Panc1 (cell line): Measurements from ENCODE around the gene TFE3. TPM values are rescaled to one million over a fixed set of nuclear protein-coding genes. Genes with fewer than 3 reads are reported as not detected.

Source experiments
- ATAC-seq: fragments of 200-7000 bp; cut with Tn5 transposase; 2 replicates; pipeline ENCODE4 v1.9.1; 2020; ENCODE audit warnings: mild to moderate bottlenecking, moderate library complexity
- BruUV-seq: library from RNA; stranded (reverse); fragments of 400-500 nt; replicated peaks from 2 replicates; lab custom pipeline; 2021; lab: Mats Ljungman, UMichigan
- CTCF ChIA-PET: fragments of 300-600 bp; sonication (Branson Sonifier 250); formaldehyde crosslinking; loops from one replicate; lab custom pipeline; 2022; ENCODE audit warnings: antibody characterized with exemption; lab: Charles Lee
- POLR2A ChIA-PET: fragments of 300-600 bp; sonication (Branson Sonifier 250); formaldehyde crosslinking; loops from one replicate; lab custom pipeline; 2022; ENCODE audit warnings: antibody characterized with exemption; lab: Charles Lee
- DNase-seq: peaks from one replicate; pipeline ENCODE4 v3.0.0-alpha.2; 2010; ENCODE audit warnings: low read depth, low spot score
- H3K27ac ChIP-seq: 2 replicates; pipeline ENCODE4 v1.5.1; 2011; ENCODE audit warnings: mild to moderate bottlenecking, low read length, inconsistent platforms
- H3K27me3 ChIP-seq: fragments of 200-500 bp; sonication (Bioruptor generic); 2 replicates; pipeline ENCODE4 v1.6.0; 2014; ENCODE audit warnings: low read length, inconsistent platforms; ENCODE audit not compliant: control insufficient read depth, insufficient read depth
- H3K36me3 ChIP-seq: fragments of 200-500 bp; sonication (Bioruptor generic); 2 replicates; pipeline ENCODE4 v1.5.1; 2014; ENCODE audit warnings: inconsistent platforms, mild to moderate bottlenecking, low read length, moderate library complexity; ENCODE audit not compliant: control insufficient read depth, insufficient read depth
- H3K4me1 ChIP-seq: 2 replicates; pipeline ENCODE4 v1.5.1; 2011; ENCODE audit warnings: inconsistent platforms, mild to moderate bottlenecking, low read length, moderate library complexity; ENCODE audit not compliant: control insufficient read depth, insufficient read depth
- H3K4me3 ChIP-seq, 2 experiments: 2 replicates each; pipeline ENCODE4 v1.5.1; 2011 to 2012; ENCODE audit warnings: low read depth in 2 of 2, low read length in 2 of 2, mild to moderate bottlenecking in 2 of 2, inconsistent platforms in 1 of 2, moderate library complexity in 1 of 2
- H3K9me3 ChIP-seq: fragments of 200-500 bp; sonication (Bioruptor generic); 2 replicates; pipeline ENCODE4 v1.5.1; 2014; ENCODE audit warnings: low read depth, mild to moderate bottlenecking, inconsistent platforms, low read length, moderate library complexity; ENCODE audit not compliant: control insufficient read depth, insufficient read depth
- CTCF ChIP-seq: fragments of 450-650 bp; IDR thresholded peaks from 2 replicates; pipeline ENCODE4 v1.5.1; 2017; ENCODE audit warnings: mild to moderate bottlenecking
- POLR2AphosphoS5 ChIP-seq: IDR thresholded peaks from 2 replicates; pipeline ENCODE4 v1.6.1; 2012; ENCODE audit warnings: mild to moderate bottlenecking, low read depth, low read length, moderate library complexity
- REST ChIP-seq, 2 experiments: IDR thresholded peaks; 2 replicates each; pipeline ENCODE4 v1.6.1; 2011 to 2012; ENCODE audit warnings: low read depth in 2 of 2, control low read depth in 1 of 2, low read length in 1 of 2, mild to moderate bottlenecking in 1 of 2, moderate library complexity in 1 of 2; ENCODE audit not compliant: insufficient read depth in 1 of 2
- TCF7L2 ChIP-seq: IDR thresholded peaks from 2 replicates; pipeline ENCODE4 v1.6.1; 2011; ENCODE audit warnings: mild to moderate bottlenecking, low read depth, low read length, inconsistent platforms
- in situ Hi-C: cut with HindIII; loops from 2 replicates; pipeline ENCODE4 v1.10.0; 2016; ENCODE audit warnings: low sequenced_read_pairs, low pct_unique_long_range_greater_than_20kb
- intact Hi-C: fragments of 100-400 bp; cut with micrococcal nuclease; formaldehyde crosslinking; loops from one replicate; pipeline ENCODE4 v1.10.0; 2022; ENCODE audit not compliant: unreplicated experiment
- total RNA-seq: library from RNA; stranded (reverse); gene quantifications from one replicate; pipeline ENCODE4 v1.2.1, GENCODE V29; 2021; ENCODE audit not compliant: unreplicated experiment

TFE3 gene
- total RNA-seq, 1 experiment from 2014 or later, result 45.9 TPM

- POLR2A ChIA-PET, result interaction anchor here (0.7 kb wide), 1 partner anchor 20 kb away, joined by 5 read pairs; no protein-coding TSS in a partner anchor
- Histone ChIP-seq H3K9me3 (no peaks in the 10 kb centered on the region), H3K4me1 (no peaks in the 10 kb centered on the region; the same call in 1 of the 2 replicates), H3K36me3 (no peaks in the 10 kb centered on the region), H3K27me3 (no peaks in the 10 kb centered on the region), H3K4me3 (peak within 1 kb of the TSS; percentile 71 to 87), H3K27ac (peak within 1 kb of the TSS; percentile 85)
- BruUV-seq, result no TSS peak
- CTCF ChIA-PET, result no interaction called here
- TF ChIP-seq CTCF, result no peak
- TF ChIP-seq POLR2AphosphoS5, result peak; percentile 91
- in situ Hi-C loops, result no loop called here
- ATAC-seq, result peak; percentile 95
- peak; percentile 64 for DNase-seq
- intact Hi-C loops, result no loop called here
Measured at GRCh38 chrX:49073601-49074575, 30.7 kb upstream of the TFE3 start, which contains the start of gene PRAF2. TSS of gene PRAF2 (minus strand) at chrX:49074002. CDS start at chrX:49073987, 15 bp downstream.

- ChIA-PET POLR2A (interaction anchor here (0.5 kb wide), 1 partner anchor 96 kb away, joined by 6 read pairs; no protein-coding TSS in a partner anchor), CTCF (no interaction called here)
- Histone ChIP-seq H3K27ac (no peak overlapping the region), H3K9me3 (no peaks in the 10 kb centered on the region), H3K27me3 (no peaks in the 10 kb centered on the region), H3K36me3 (no peaks in the 10 kb centered on the region), H3K4me3 (peak overlapping the region; percentile 71 to 87), H3K4me1 (no peaks in the 10 kb centered on the region)
- in situ Hi-C loops (no loop called here), intact Hi-C loops (no loop called here)
- no peak for DNase-seq
- ATAC-seq, result no peak
- BruUV-seq, result no TSS peak
- TF ChIP-seq REST (IDR thresholded peaks at IDR 0.05; ENCODE audit: insufficient read depth in 1 of 2, low read depth in 2 of 2, low read length in 1 of 2) (no peak), TCF7L2 (no peak)
Measured at GRCh38 chrX:49072712-49073095, 29.5 kb upstream of the TFE3 start.
